Measurements from ENCODE around the gene GPRC6A.
"Not testable (repeated sequence)": the region's sequence is repeated elsewhere in the genome, so short reads cannot be mapped to it uniquely, and the experiment has no call there.

GPRC6A gene

GRCh38 chr6:116828983-116829382 lies at the start of gene GPRC6A:
Gene GPRC6A, minus strand, starts transcription at chr6:116829083. Its CDS starts 70 bp downstream, at chr6:116829013.
- DNase-seq: no peak

GRCh38 chr6:116877743-116878142 lies 48.9 kb upstream of the GPRC6A start:
- no peak for DNase-seq

DNA sequence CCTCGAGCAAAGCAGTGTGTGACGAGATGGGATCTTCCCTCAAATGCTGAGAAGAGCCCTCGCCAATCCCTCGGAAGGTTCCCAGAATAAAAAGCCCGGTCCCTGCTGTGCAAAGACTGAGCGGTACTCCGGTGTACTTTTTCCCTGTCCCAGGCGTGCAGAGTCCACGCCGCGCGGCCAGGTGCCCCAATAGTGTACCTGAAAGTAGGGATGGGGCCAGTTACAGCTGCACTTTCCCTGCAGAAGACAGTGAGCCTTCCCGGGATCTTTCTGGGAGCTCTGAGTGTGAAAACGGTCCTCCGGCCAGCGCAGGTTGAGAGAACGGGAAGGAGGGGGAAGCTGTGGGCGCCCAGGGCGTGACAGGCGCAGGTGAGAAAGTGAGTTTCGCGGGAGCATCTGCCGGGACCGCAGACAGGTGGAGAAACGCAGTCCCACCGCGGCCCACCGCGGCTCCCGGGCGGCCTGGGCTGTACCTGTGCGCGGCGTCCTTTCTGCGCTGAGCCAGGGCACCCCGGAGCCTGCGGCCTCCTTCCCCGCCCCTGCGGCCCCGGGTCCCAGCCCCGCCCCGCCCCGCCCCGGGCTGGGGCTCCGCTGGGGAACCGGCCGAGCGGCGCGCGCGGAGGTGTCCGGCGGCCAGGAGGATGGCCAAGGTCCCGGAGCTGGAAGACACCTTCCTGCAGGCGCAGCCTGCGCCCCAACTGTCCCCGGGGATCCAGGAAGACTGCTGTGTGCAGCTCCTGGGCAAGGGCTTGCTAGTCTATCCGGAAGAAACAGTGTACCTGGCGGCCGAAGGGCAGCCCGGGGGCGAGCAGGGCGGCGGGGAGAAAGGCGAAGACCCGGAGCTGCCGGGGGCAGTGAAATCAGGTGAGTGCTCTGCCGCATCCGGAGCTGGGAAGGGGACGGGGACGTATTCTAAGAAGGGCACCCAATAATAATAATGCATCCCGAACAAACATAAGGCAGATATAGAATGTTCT lies 48.0 kb upstream of the GPRC6A start, which contains the start of gene RFX6:
Gene RFX6 (plus strand): TSS at position 608 of the 977 bp plus-strand sequence. CDS start 34 bp downstream, at position 642.
- DNase-seq: no peak

DNA sequence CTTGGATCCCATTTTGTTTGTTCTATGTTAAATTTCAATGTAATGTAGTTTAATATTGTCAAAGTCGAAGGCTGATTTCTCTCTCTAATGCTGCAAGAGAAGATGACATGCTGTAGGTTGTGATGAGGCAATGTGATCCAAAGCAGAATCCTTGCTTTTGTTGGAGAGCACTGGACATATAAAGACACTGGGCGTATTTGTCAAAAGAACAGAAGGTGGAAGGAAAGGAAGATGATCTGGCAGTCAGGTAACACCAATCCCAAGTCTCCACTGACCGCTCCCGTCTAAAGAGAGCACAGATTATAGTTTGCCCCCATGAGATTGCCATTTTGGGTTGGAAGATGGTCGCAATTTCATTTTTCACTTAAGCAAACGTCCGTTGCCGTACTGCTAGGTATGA lies 47.2 kb upstream of the GPRC6A start:
- DNase-seq: no peak

- no peak for DNase-seq
These were observed 43.9 kb upstream of the GPRC6A start for GRCh38 chr6:116872771-116873170.

DNA sequence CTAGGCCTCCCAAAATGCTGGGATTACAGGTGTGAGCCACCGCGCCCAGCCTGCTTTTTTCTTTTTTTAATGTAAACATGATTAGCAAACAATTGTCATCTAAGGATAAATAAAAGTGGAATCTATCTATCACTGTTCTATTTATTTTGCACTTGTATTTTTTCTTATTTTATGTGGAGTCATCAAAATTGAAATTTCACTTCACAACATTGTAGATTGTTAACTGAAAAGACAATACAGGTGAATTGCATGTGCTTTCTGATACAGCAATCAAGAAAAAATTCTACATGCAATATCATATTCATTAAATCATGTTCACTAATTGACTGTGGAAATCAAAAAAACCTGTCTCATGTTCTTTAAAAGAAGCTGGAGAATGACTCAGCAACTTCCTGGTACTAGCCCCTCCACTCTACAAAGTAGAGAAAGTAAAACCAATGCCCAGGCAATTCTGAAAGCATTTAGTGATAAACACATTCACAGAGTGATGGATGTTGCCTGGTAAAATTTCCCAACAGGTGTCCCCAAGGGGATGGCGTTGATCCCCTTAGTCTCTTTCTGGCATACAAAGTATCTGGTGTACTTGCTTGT lies 37.5 kb upstream of the GPRC6A start:
- DNase-seq: no peak

DNA sequence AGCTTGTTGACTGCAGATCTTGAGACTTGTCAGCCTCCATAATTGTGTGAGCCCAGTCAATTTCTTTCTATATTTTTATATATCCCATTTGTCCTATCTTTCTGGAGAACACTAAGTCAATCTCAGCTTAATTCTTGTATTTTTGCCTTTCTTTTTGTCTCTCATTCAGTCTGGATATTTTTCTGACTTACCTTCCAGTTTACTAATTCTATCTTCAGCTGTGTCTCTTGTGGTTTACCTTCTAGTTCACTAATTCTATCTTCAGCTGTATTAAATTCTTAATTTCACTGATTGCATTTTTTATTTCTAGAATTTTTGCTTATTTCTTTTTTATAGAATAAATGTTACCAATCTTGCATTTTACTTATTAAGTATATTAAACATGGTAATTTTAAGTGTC lies 30.4 kb upstream of the GPRC6A start:
- DNase-seq: no peak

DNA sequence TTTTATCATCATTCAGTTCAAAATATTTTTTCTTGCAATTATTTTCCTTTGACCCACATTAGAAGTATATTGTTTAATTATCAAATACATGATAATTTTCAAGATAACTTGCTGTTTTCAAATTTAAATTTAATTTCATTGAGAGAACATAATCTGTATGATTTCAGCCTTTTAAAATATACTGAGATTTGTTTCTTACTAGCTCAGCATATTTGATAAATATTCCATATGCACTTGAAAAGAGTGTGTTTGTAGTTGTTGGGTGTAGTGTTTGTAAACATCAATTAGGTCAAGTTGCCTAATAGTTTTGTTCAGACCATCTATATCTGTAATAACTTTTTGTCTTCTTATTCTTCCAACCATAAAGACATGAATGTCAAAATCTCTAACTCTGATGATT lies 29.2 kb upstream of the GPRC6A start:
- DNase-seq: no peak

DNA sequence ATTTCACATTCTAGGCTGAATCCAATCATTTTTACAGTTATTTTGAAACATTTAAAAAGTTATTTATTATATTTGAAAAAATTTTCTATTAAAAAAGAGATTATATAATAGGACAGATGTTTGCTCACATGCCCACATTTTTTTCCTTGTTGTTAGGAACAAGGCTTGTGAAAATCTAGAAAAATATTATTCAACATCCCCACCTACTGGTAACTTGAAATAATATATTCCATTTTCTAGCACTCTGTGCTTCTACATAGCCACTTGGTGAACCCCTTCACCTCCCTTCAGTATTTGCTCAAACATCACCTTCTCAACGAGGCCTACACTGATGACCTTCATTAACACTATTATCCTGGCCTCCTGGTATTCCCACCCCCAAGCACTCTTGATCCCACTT lies 18.3 kb upstream of the GPRC6A start:
- no peak for DNase-seq

DNA sequence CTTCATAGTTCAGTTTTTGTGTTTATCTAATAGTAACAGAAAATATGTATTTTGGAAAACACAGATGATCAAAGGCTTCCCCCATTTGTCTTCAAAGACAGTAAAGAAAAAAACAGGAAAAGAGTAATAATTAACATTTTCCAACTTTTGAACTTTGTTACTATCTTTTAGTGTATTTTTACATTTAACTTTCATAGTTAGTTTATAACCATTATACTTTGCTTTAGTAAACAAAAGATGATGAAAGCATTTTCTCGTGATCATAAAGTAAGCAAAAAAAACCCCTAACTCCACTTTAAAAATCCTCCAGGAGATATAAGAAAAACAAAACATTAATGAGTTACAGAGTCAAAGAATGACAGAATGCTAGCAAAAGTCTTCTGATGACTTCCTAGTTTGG lies 13.6 kb upstream of the GPRC6A start:
- DNase-seq: no peak

DNA sequence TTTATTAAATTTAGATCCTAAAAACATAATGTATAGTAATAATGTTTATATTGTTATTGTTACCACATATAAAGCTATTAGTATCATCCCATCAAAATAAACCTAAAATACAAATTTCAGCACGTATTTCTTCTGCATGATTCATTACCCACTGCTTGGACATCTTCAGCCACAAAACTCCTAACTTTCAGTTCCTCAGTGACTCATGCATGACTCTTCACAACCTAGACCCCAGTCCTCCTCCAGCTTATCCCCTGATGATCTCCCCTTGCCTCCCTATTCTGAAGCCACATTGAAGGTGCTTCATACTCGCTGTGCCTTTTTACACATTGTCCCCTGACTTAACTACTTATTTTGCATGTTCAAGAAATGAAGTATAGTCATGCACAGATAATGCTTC lies 11.2 kb upstream of the GPRC6A start:
- no peak for DNase-seq

GRCh38 chr6:116836606-116837342 lies 7.9 kb upstream of the GPRC6A start:
- no peak for DNase-seq

GRCh38 chr6:116834526-116834925 lies 5.6 kb upstream of the GPRC6A start:
- DNase-seq: not testable (repeated sequence)

DNA sequence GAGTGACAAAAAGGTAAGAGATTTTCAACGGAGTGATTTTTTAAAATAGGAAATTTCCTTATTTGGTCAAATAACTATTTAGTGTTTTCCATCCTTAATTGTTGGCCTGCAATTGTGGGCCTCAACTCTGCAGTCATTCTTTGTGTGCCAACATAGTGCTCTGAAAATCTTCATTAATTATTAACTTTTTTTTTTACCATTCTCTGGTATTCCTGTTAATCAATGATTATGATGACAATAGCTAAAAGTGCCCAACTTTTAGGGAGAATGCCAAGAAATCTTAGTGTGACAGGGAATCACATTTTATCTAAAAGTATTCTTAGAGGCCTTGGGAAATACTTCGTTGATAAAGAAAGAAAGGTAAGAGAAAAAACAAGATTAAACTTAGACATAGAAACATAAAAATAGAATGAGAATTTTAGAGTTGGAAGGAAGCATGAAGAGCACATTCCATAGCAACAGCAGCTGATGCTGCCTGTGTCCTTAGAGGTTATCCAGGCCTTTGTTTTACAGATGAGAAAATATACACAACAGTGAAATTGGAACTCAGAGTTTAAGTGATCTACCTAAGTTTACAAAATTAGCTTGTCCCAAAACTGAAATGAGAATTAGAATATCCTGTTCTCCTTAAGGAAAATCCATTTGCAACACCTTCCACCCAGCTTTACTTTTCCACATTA lies 1.2 kb downstream of the GPRC6A start:
- DNase-seq: no peak

- DNase-seq: not testable (repeated sequence)
These were observed 12.5 kb downstream of the GPRC6A start for GRCh38 chr6:116816336-116816735.

GRCh38 chr6:116812051-116812650 lies 16.7 kb downstream of the GPRC6A start:
- no peak for DNase-seq

- DNase-seq: no peak
These were observed 26.9 kb downstream of the GPRC6A start for GRCh38 chr6:116801971-116802370.

DNA sequence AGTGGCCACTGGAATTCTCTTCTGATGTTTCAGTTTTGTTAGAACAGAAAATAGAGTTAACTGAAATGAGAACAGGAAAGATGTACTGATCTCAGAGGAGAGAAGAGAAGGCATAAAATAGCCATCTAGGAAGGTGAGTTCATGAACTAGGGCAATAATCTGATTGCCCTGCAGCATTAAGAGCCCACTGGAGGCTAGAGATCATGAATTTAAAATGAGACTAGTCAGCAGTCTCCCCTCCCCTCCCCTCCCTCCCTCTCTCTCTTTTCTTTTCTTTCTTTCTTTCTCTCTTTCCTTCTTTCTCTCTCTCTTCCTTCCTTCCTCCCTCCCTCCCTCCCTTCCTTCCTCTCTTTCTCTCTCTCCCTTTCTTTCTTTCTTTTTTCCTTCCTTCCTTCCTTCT lies 28.9 kb downstream of the GPRC6A start:
- DNase-seq: no peak

DNA sequence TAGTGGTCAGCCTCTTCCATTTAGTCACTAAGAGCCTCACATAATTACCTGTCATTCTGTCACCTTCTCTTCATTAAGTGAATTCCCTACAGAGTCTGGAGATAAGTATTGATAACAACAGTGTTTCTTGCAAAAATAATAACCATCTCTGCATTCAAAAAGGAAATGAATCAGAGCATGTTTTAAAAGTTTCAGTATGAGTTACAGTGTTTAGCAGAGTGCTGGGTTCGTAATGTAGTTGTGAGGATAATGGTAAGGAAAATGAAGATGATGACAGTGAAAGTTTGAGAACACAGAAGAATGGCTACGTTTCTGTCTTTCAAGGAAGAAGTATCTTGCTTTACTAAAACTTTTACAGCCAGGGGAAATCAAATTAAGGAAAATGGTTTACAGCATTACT lies 31.3 kb downstream of the GPRC6A start:
- DNase-seq: no peak

DNA sequence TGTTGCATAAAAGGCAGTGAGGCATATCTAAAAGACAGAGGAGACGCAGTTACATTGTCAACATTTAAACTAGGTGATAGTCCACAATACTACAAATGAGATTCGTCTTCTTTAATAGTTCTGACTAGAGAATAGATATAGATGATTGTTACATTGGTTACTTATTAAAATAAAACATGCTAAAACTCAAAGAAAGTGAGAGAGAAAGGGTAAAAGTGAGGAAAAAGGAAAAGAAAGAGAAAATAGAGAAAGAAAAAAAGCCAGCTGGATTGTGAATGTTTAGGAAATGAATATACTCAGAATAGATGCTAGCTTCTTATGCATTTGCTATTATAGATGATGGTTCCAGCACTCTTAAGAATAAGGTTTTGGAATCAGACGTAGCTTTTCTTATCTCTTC lies 35.7 kb downstream of the GPRC6A start:
- no peak for DNase-seq

GRCh38 chr6:116783852-116784251 lies 45.0 kb downstream of the GPRC6A start:
- no peak for DNase-seq

DNA sequence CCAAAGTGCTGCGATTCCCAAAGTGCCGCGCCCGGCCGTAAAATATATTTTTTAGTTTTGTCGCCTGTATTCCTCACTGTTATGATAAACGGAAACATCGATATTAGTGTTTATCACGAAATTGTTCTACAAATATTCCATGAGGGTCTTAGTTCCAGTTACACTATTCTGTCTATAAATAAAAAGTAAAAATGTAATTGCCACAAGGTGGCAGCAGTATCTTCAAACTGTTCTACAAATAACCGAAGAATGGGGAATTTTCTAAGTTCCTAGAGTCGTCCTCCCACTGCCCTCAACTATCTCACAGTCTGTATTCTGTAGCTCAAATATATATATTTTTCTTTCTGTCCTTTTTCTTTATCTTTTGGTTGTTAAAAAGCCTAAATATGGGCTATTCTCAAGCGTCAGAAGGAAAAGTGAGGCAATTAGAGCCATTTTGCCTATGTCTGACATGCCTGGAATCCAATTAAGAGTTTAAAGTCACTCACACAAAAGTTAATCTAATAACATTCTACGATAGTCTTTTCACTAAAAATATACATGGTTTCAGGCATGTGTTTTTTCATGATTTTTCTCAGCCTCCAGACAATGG lies 49.2 kb downstream of the GPRC6A start:
- DNase-seq: no peak

Data from stimulated activated CD8-positive, alpha-beta memory T cell treated with anti-CD3 and anti-CD28 coated beads, Interleukin-4, amount 100 ng/mL, for 48 hours (primary cell).